ENCODE measurements around the gene GTPBP6.
"Not testable (repeated sequence)": the region's sequence is repeated elsewhere in the genome, so short reads cannot be mapped to it uniquely, and the experiment has no call there.

Gene GTPBP6

DNA sequence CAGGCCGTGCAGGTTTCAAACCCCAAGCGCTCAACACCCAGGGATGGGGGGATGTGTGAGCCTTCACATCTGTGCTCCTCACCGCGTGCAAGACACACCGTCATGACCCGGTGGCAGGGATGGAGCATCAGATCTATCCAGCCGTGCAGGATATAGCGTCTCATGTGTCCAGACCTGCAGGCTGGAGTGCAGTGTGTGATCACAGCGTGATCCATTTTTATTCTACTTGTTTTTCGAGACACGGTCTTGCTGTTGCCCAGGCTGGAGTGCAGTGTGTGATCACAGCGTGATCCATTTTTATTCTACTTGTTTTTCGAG lies 32.7 kb upstream of the GTPBP6 start:
- not testable (repeated sequence) for DNase-seq

DNA sequence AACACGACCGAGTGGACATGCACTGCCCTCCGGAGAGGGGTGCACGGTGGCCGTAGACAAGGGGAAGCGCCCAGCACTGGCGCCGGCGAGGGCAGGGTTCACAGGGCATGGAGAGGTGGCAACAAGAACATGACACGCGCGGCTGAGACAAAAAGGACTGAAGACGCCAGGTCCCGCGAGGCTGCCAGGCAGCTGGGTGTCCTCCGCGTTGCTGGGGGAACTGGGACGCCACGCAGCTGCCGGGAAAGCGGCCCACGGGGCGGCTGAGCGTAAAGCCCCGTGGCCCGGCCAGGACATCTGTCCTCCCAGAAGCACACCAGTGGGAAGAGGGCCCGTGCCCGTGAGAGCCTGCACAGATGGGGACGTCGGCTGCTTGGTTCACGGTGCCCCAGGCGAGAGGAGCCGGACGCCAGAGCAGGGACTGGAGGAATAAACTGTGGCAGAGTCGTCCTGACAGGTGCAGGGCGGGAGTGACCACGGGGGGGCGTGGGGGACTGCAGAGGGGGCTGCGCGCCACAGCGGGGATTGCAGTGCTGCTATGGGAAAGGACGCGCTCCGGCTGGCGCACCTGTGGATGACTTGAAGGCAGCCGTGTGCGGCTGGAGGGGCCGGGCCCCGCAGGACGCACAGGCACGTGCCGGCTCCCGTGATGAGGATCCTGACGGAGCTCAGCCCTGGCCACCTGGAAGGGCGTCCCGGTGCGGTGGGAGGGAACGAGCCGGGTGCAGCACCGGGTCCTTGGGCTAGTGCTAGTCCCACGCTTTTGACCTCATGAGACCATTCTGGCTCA lies 32.1 kb upstream of the GTPBP6 start:
- DNase-seq, result no peak

DNA sequence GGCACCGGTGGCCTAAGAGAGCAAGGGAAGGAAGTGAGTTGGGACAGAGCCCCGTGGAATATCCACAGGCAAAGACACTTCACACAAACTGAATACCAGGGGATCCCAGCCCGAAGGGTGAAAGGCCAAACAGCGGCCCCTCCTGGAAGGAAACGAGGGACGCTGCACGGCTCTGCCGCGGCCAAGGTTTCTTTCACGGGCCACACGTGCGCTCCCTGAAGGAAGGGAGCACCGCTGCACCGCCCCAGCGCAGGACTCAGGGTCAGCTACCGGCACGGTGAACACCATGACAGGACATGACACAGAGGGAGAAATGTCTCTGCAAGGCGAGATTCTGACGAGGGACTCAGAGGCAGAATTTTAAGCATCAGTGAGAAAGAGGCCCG lies 31.5 kb upstream of the GTPBP6 start:
- no peak for DNase-seq

DNA sequence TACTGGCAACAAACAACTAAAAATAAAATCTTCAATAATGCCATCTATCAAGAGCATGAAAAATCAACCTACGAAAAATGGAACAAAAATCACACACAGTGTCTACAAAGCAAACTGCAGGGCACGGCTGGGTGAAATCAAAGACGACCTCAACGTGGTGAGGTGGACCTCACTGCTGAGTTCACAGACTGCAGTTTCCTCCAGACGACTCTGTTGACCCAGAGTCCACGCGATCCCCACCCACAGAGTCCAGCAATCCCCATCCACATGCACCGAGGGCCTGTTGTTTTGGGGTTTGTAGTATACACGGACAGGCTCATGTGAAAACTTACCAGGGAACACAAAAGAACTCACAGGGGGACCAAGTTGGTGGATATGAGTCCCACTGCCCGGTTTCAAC lies 31.1 kb upstream of the GTPBP6 start:
- no peak for DNase-seq

DNA sequence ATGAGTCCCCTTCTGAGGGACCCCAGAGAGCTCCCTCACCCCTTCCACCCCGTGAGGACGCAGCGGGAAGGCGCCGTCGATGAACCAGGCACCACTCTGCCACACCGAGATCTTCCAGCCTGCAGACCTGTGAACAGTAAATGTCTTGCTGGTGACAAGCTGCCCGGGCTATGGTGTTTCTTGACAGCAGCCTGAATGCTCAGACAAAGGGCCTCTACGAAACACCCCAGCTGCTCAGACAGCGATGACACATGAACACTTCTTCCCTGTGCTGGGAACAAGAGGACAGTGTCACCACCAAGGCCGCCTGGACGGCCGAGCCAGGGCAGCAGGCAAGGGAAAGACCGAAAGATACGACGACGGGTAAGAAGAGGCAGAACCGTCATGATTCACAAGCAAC lies 30.6 kb upstream of the GTPBP6 start:
- no peak for DNase-seq

DNA sequence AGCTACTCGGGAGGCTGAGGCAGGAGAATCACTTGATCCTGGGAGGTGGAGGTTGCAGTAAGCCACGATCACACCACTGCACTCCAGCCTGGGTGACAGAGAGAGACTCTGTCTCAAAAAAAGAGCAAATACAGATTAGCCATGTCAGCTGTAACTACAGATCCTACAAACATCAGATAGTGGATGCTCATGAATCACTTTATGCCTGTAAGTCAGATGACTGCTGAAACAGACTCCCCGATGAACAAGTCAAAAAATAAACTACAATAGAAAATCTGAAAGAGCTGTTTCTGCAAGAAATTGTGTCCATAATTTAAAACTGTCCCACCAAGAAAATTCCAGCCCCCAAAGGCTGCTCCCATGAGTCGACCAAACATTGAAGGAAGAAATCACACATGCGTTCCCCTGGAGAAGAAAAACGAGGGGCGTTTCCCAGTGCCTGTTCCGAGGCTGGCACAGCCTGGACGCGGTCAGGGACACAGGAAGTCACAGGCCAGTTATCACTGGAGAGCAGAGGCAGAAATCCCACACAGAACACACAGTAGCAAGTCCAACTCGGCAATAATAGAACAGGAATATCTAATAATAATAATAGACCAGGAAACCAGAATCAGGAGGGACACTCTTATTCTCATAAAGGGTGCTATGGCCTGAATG lies 30.0 kb upstream of the GTPBP6 start:
- DNase-seq, result no peak

DNA sequence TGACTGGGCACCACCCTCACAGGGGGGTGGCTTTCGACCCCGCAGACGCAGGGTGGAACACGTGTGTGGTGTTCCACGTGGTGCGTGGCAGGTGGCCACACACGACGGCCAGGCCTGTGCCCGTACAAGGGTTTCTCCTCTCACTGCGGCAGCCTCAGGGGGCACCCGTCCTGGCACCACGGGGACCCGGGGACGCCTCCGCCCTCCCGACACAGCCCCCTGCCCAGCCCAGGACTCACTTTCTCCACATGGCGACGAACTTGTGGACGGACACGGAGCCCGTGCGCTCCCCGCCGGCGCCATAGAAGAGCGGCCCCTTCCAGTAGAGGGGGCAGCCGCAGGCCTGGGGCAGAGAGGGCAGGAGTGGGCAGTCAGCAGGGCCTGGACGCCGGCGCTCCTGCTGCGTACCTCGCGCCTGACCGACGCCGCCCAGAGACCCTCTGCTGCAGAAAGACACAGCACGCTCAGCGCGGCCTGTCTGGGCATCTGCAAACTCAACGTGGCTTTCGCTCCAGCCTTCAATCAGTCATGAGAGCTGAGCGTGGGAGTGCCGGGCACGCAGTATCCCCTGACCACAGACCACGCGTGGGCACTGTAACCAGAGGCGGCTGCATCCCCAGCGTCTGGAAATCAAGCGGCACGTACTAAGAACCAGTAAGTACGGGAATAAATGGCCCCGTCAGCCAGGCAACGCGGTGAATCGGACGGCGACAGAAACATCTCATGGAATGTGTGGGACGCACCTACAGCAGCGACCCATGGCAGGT lies 28.9 kb upstream of the GTPBP6 start:
- no peak for DNase-seq

DNA sequence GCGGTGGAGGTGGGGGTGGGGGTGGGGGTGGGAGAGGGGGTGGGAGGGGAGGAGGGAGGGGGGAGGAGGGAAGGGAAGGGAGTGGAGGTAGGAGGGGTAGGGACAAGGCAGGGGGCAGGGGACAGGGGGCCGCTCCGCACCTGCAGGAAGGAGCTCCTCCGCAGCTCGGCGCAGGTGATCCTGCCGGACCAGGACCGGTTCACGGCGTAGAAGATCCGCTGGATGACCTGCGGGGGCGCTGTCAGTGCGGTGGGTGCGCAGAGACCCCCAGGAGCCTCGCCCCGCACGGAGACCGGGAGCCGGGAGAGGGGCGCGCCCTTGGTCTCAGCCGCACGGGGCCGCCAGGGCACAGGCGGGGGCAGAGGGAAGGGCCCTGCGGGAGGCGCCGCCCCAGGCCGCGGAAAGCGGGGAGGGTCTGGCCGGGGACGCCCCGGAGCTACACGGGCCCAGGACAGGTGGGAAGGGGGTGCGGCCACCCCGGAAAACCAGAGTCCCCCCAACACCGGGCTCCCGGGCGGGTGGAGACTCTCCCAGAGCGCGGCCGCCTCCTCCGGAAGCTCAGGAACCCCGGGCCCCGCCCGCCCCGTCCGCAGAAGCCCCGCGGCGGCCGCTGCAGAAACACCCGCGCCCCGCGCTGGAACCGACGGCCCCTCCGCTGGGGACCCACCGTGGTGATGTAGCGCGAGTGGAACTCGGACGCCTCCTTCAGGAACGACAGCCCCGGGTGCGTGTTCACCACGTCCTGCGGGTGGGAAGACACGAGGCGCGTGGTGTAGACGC lies 27.6 kb upstream of the GTPBP6 start:
- DNase-seq, result no peak

DNA sequence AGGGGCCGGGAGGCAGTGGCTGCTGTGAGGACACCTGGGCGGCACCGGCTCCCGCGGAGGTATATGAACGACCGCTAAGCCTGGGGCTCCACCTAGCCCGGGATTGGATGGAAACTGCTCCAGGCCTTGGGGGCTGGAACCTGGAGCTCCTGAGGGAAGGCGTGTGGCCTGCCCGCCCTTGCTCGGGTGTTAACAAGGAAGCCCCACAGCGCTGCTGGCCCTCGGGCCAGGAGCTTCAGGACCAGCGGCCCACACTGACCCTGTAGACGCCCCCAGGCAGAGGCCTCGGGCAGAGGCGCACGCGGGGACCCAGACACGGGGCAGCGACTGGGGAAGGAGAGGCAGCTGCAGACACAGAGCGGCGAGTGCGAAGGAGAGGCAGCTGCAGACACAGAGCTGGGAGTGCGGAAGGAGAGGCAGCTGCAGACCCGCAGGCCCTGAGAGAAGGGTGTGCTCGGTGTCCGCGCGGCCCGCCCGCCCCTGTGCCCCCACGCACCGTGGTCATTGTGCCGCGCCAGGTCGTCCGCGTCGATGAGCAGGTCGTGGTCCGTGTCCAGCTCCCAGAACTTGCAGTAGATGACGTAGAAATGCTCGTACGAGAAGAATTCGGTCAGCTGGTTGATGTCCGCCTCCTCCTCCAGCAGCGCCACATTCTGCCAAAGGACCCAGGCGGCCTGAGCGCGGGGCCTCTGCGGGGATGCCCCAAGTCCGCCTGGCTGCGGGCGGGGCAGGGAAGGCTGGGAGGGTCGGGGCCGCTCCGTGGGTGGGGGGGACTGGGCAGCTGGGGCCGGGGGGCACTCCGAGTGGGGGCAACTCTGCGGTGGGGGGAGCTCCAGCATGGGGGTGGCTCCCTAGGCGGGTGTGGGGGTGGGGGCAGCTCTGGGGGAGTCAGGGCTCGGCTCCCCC lies 26.7 kb upstream of the GTPBP6 start:
- DNase-seq, result no peak

DNA sequence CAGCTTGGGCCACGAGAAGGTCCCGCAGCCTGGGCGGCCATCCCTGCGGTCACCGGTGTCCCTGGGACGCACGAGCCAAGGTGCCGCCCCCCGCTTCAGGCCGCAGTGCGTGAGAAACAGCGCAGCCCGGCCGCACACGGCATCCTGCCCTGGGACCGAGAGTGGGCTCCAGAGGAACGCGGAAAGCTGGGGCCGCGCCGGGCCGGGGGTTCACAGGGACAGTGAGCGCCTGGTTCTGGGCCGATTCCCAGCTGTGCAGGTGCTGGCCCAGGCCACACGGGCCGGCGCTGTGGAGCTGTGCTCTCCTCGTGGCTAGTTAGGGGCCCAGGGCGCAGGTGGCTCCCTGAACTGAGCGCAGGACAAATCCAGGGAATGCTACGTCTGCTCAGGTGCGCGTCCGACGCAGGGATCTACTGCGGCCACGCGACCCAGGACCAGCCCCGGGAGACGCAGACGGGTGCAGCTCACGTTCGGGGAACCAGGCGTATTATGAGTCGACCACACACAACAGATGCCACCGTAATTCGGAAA lies 25.8 kb upstream of the GTPBP6 start:
- DNase-seq, result no peak

DNA sequence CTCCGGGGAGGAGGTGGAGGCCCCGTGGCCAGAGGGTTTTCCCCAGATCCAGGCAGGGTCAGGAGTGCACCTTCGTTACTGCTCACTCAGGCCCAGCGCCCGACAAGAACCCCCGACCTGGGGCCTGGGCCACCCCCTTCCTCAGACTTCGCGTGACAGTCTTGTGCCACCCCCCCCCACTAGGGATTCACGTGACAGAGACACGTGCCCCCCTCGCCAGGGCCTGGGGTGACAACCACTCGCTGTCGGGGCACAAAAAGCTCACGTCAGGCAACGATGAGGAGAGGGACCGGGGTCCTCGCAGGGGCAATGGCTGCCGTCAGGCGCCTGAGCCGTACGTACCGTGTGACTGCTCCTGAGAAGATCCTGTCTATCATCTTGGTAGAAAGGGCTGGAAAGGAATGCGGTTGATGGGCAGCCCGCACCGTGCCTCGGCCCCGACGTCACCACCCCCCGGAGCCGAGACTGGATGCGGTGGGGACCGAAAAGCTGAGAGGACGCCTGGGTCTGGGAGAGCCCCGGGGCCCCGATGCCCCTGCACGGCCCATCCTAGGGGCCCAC lies 23.0 kb upstream of the GTPBP6 start:
- DNase-seq, result no peak

DNA sequence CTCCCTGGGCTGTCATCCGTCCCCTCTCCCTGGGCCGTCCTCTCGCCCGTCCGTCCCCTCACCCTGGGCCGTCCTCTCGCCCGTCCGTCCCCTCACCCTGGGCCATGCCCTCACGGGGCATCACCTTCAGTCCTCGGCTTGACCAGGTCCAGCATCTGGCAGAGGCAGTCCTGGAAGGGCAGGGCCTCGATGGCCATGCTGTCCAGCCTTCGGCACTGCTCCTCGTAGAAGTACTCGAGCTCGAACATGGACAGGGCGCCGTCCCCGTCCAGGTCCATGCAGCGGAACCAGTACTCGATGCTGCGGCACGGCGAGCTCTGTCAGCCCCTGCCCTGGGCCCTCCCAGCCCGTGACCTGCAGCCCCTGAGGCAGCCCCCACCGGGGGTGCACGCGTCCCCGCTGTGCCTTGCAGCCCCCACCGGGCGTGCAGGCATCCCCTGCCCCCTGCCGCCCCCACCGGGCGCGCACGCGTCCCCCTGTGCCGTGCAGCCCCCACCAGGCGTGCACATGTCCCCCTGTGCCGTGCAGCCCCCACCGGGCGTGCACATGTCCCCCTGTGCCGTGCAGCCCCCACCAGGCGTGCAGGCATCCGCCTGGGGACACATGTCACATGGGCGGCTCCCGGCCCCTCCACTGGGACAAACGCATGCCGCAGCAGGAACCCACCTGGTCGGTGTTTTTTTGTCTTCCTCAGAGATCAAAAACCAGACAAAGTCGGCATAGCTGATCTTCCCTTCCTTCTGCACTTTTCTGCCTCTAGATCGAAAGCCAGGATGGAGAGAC lies 22.2 kb upstream of the GTPBP6 start:
- no peak for DNase-seq

DNA sequence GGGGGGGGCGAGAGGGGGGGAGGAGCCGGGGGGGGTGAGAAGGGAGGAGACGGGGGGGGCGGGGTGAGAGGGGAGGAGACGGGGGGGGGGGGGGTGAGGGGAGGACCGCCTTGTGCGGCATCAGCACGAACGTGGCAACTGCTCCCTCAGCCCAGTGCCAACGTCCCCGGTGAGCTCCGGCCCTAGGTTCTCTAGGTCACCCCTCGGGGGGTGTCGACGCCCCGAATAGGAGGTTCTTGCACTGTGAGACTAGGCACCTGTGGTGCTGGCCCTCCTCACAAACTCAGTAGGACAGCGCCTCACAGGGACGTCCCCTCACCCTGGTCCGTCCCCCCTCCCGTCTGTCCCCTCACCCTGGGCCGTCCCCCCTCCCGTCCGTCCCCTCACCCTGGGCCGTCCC lies 21.5 kb upstream of the GTPBP6 start:
- DNase-seq, result no peak

DNA sequence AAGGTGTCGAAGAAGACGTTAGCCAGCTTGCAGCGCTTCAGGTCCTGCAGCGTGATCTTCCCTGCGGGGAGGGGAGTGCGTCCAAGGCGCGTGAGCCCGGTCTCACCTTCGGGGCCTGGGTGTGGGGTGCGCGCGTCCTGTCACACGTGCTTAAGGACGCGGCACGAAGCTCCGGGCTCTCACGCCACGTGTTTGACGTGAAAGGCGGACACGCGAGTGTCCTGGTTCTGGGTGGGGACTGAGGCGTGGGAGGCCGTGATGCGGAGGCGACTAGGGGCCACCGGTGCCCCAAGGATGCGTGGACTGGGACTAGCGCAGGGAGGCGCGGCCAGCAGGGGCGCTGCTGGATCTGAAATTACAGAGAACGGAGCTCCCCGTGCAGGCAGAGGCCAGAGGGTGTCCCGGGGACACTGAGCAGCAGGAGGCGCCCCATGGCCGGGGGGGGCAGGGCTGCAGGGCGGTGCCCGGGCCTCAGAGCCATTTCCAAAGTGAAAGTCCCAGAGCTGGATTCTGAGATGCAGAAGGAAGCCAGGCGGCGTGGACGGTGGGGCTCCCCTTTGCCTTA lies 20.3 kb upstream of the GTPBP6 start:
- DNase-seq, result no peak

DNA sequence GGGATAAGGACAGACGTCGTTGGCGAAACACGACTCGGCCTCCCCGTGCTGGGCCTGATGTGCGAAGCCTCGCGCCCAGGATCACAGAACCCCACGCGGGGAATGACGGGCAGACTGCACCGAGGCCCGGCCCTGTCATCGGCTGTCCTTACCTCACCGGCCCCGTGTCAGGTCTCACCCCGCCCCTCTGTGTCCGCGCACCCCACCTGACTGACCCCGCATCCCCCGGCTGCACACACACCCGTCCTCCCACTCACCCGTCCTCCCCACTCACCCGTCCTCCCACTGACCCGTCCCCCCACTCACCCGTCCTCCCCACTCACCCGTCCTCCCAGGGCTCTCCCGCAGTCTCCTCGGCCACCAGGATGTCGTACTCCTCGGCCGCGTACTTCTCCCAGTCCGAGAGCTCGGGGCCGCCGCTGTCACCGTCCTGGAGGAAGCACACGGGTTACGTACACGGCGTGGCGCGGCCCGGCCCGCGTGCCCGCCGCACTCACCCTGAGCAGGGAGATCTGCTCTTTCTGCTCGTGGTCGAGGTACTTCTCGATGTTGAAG lies 19.8 kb upstream of the GTPBP6 start:
- DNase-seq, result no peak

DNA sequence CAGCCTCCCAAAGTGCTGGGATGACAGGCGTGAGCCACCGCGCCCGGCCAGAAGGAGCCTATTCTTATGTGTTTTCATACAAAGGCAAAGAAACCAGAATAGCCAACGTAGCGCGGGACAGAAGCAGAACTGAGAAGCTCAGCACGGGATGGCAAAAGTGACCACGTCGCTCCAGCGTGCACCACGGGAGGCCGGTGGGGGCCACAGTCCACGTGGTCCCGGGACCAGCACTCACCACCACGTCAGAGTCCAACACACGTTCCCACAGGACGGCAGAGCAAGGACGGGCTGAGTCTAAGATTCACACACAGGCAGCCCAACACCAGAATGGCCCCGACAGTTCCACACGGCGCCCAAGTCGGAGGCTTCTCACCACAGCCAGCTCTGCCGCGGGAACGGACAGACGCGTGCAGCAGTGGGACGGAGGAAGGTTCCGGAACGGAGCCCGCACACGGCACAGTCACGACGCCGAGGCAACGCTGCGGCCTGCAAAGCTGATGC lies 18.8 kb upstream of the GTPBP6 start:
- DNase-seq, result no peak

DNA sequence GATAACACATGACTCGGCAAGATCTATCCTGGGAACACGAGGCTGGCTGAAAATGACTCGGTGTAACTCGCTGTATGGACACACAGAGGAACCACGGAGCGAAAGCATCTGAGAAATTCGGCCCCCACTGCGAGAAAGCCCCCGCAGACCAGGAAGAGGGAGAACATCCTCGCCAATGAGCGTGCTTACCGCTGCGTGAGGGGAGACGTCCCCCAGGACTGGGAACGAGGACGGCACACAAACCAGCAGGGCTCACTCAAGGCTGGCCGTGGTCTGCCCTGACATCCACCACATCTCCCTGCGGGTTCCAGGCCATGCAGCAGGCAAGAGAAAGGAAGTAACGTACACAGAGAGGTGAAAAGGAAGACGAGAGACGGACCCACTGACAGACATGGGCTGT lies 17.6 kb upstream of the GTPBP6 start:
- DNase-seq, result no peak

DNA sequence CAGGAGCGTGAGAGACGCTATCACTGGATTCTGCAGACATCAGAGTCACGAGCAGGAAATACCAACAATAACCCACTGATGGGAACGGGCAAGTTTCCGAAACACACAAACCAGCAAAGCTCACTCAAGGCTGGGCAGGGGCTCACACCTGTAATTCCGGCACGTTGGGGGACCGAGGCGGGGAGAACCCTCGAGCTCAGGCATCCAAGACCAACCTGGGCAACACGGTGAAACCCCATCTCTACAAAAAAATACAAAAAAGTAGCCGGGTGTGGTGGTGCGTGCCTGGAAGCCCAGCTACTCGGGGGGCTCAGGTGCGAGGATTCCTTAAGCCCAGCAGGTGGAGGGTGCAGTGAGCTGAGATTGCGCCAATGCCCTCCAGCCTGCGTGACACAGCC lies 17.2 kb upstream of the GTPBP6 start:
- DNase-seq, result no peak

DNA sequence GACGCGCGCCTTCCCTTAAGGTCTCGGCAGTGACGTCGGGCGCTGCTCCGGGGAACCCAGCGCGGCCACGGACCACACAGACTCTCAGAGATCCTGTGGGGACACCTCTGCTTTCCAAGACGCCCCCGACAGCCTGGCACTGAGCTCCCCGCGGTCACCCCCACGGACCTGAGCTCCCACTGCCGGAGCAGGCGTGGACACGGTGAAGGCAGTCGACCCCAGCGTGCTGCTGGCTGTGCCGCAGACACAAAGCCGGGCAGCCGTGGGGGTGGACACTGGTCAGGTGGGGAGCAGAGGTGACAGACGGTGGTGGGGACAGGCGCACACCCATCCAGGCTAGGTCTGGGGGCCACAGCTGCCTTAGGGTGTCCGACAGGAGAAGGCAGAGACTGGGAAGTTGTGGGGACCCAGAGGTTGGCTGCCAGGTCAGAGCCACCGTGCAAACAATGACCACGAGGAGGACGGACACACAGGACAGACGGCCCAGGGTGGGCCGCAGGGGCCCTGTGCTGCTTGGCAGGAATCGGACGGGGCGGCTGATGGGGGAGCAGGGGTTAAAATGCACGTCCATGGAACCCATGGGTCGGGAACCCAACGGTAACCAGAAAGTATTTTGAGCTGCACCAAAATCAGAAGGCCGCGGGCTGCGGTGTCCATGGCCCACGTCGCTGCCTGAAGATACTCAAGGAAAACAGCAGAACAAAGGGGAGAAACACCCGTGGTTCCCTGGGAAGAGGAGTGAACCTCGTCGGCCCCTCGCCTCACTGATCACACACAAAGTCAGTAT lies 16.6 kb upstream of the GTPBP6 start:
- no peak for DNase-seq
